ENCODE measurements around the gene JAZF1. TPM values are rescaled to one million over a fixed set of nuclear protein-coding genes. Genes with fewer than 3 reads are reported as not detected.

JAZF1 gene
- total and polyA plus RNA-seq, 9 of the 15 experiments (the other 6 are each of a cell fraction or from before 2014, with no cell fraction given): 0.04 to 0.64 (median 0.11) TPM; not detected in 3

- Histone ChIP-seq H3K4me1 (replicated peaks in 1 of 2; ENCODE audit: control insufficient read depth in 2 of 2, insufficient read depth in 2 of 2, low read length in 2 of 2) (peaks cover 0 to 9% of the 10 kb centered on the region in 2 experiments; a peak in 2 of 5 replicates), H3K36me3 (ENCODE audit: control insufficient read depth, insufficient read depth, low read length) (no peaks in the 10 kb centered on the region), H2AFZ (ENCODE audit: low read depth, low read length) (peak overlapping the region; percentile 90; the same call in 1 of the 2 replicates), H3K9me1 (ENCODE audit: control insufficient read depth, insufficient read depth, low read length) (no peaks in the 10 kb centered on the region), H3K4me3 (no peak overlapping the region), H4K20me1 (replicated peaks; ENCODE audit: control insufficient read depth, insufficient read depth, low read length) (no peaks in the 10 kb centered on the region), H3K27me3 (ENCODE audit: control insufficient read depth in 2 of 2, insufficient read depth in 2 of 2, low read length in 2 of 2) (no peaks in the 10 kb centered on the region; a peak in 1 of 5 replicates), H3K9me3 (replicated peaks; ENCODE audit: control insufficient read depth, insufficient read depth, low read depth, low read length) (no peaks in the 10 kb centered on the region), H3K79me2 (ENCODE audit: control insufficient read depth, insufficient read depth, low read length) (no peaks in the 10 kb centered on the region), H3K27ac (ENCODE audit: extremely low read depth, low read depth, low read length) (no peak overlapping the region; the same call in 2 of the 3 replicates), H3K4me2 (ENCODE audit: insufficient read depth, low read length) (no peak overlapping the region), H3K9ac (ENCODE audit: insufficient read depth in 1 of 2, low read depth in 2 of 2, low read length in 2 of 2) (no peak overlapping the region)
- no peak for DNase-seq (ENCODE audit: extremely low read depth in 1 of 4, low spot score in 3 of 4)
- FAIRE-seq: no peak
- 52% methylated on average over 1 of the region's 1 CpG for WGBS (ENCODE audit: insufficient coverage, low coverage, missing lambda C conversion rate)
- no peak for TF ChIP-seq DPF2 (IDR thresholded peaks at IDR 0.05)
- no peak for TF ChIP-seq HNRNPLL (IDR thresholded peaks at IDR 0.05; ENCODE audit: low read depth, low read length, poor library complexity, severe bottlenecking)
- no peak for TF ChIP-seq ZNF75A (CRISPR knock-in tag; IDR thresholded peaks at IDR 0.05)
- no peak for TF ChIP-seq ZKSCAN3 (CRISPR knock-in tag; IDR thresholded peaks at IDR 0.05)
- no peak for TF ChIP-seq NCOA4 (IDR thresholded peaks at IDR 0.05; ENCODE audit: partially characterized antibody)
- no peak for TF ChIP-seq HMGN3 (IDR thresholded peaks at IDR 0.05; ENCODE audit: borderline replicate concordance, extremely low read depth, insufficient read length, low read depth, low read length)
- no peak for TF ChIP-seq WHSC1 (IDR thresholded peaks at IDR 0.05; ENCODE audit: low read length)
- no peak for TF ChIP-seq SRSF7 (optimal IDR thresholded peaks at IDR 0.05; ENCODE audit: low read depth, low read length)
- TF ChIP-seq NRF1 (conservative IDR thresholded peaks at IDR 0.05 in 1 of 2, IDR thresholded peaks at IDR 0.05 in 1 of 2): no peak
- TF ChIP-seq RFX7 (CRISPR knock-in tag; IDR thresholded peaks at IDR 0.05): no peak
- no peak for TF ChIP-seq PRMT5 (CRISPR knock-in tag; IDR thresholded peaks at IDR 0.05)
- TF ChIP-seq ZNF586 (CRISPR knock-in tag; conservative IDR thresholded peaks at IDR 0.05): no peak
- TF ChIP-seq GMEB1 (CRISPR knock-in tag; IDR thresholded peaks at IDR 0.05): no peak
- TF ChIP-seq CBFB (CRISPR knock-in tag; IDR thresholded peaks at IDR 0.05): no peak
- no TSS peak for BruUV-seq (replicated peaks)
- no peak for ATAC-seq
- intact Hi-C loops (cut with micrococcal nuclease) (no loop called here), in situ Hi-C loops (cut with MboI) (no loop called here)
- ChIA-PET CTCF (ENCODE audit: low intra/inter-chr PET ratio) (no interaction called here), POLR2A (interaction anchor here (1.5 kb wide), 1 partner anchor 23 kb away, joined by 3 read pairs; no protein-coding TSS in a partner anchor)
Observed at GRCh38 chr7:28038175-28038797, 142.3 kb downstream of the JAZF1 start.

All from K562 (cell line).